ENCODE results near the gene SLC22A6.

The SLC22A6 gene

DNA sequence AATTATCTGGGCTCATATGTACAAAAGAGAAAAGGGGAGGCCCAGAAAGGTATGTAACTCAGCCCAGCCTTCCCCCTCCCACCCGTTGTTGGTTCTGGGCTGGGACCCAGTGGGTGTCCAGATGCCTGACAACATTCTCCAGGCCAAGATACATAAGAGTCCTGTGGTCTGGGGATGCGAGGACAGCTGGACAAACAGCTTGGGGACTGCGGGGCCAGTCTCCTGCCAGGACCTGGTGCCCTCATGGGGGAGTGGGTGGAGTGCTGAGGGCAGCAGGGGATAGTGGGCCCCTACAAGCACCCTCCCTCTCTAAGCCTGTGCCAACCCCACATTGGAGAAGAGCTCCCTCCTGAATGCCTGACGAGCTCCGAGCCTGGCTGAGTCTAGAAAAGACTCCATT is 3.5 kb upstream of the SLC22A6 start:
- TF ChIP-seq CTCF (conservative IDR thresholded peaks at IDR 0.05; ENCODE audit: low read depth, low read length) = no peak
- H3K4me3 ChIP-seq (ENCODE audit: low read depth, low read length) = no peak overlapping the region
- DNase-seq (ENCODE audit: low read depth) = no peak

DNA sequence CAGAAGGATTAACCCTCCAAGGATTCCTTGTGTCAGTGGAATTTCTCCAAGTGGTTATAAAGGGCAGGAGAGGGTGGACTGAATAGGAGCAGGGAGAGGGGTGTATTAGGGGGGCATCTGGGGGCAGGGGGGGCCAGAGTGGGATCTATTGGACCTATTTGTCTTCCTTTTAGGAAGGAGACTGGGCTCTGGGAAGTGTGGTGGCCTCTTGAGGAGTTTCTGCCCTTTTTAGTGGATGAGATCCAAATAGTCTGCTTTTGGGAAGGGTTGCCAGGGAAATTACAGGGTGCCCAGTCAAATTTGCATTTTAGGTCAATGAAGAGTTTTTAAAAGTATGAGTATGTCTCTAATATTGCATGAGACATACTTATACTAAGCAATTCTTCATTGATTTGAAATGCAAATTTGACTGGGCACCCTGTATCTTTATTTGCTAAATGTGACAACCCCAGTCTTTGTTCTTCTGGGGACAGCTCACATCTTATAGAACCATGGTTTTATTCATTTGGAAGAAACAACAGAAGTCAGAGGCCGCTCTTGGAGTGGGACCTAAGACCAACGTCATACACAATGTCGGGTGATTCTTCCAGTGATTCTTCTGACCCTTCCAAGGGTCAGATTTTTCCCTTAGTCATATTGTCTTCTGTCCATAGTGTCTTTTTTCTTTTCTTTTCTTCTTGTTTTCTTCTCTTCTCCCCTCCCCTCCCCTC is 429 bp upstream of the SLC22A6 start:
- no peak for TF ChIP-seq CTCF (conservative IDR thresholded peaks at IDR 0.05; ENCODE audit: low read depth, low read length)
- no peak for DNase-seq (ENCODE audit: low read depth)
- H3K4me3 ChIP-seq (ENCODE audit: low read depth, low read length) = no peak overlapping the region

DNA sequence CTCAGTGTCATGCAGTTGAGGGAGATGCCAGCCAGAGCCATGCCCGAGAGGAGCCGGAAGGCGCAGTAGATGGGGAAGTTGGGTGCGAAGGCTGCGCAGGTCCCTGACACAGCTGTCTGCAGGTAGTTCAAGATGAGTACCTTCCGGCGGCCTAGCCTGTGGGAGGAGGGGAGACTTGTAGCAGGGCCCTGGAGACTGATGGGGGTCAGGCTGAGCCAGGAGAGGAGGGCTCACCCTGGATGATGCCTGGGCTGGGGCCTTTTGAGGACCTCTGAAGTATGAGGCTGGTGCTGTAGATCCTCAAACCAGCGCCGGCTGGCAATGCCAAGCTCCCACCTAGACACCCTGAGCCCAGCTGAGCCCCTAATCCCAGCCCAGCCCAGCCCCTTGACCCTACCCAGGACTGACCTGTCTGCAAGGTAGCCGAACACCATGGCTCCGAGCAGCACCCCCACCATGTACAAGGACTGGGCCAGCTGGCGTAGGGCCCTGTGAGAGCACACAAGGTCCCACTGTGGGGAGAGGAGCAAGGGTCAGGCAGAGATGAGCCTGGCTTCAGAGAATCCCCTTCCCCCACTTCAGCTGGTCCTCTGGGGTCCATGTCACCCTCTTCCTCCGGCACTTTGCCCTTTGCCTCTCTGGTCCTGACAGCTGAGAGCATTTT is 1.1 kb downstream of the SLC22A6 start:
- H3K4me3 ChIP-seq (ENCODE audit: low read depth, low read length) = no peak overlapping the region
- TF ChIP-seq CTCF (conservative IDR thresholded peaks at IDR 0.05; ENCODE audit: low read depth, low read length) = no peak
- DNase-seq (ENCODE audit: low read depth) = no peak

GRCh38 chr11:62981743-62982142 is 3.0 kb downstream of the SLC22A6 start:
- no peak overlapping the region for H3K4me3 ChIP-seq (ENCODE audit: low read depth, low read length)
- no peak for TF ChIP-seq CTCF (conservative IDR thresholded peaks at IDR 0.05; ENCODE audit: low read depth, low read length)
- no peak for DNase-seq (ENCODE audit: low read depth)

GRCh38 chr11:62980133-62980760 is 4.5 kb downstream of the SLC22A6 start:
- peak; percentile 31 for DNase-seq (ENCODE audit: low read depth)
- no peak for TF ChIP-seq CTCF (conservative IDR thresholded peaks at IDR 0.05; ENCODE audit: low read depth, low read length)
- H3K4me3 ChIP-seq (ENCODE audit: low read depth, low read length) = no peak overlapping the region

DNA sequence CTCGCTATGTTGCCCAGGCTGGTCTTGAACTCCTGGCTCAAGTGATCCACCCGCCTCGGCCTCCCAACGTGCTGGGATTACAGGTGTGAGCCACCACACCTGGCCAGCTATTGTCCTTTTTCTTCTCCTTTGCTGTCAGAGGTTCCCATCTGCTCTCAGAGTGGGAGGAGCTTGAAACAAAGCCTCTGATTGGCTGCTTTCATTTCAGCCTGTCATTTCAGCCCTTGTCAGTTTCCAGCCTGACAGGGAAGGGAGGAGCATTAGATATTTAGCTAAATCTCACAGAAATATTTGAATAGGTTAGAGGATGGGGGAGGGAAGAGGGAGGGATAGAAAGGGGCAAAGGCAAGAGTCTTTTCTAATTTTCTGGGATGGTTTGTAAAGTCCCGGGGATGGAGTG is 8.7 kb downstream of the SLC22A6 start:
- no peak for DNase-seq (ENCODE audit: low read depth)
- no peak overlapping the region for H3K4me3 ChIP-seq (ENCODE audit: low read depth, low read length)
- no peak for TF ChIP-seq CTCF (conservative IDR thresholded peaks at IDR 0.05; ENCODE audit: low read depth, low read length)
